Ishikawa (cell line): ENCODE measurements around the gene PIP4K2A.

ENCODE experiments used
- CEBPB ChIP-seq: IDR thresholded peaks from 2 replicates; pipeline ENCODE4 v1.6.1; 2012
- CREB1 ChIP-seq: IDR thresholded peaks from 2 replicates; pipeline ENCODE4 v1.6.1; 2012; ENCODE audit warnings: low read depth
- MAX ChIP-seq: IDR thresholded peaks from 2 replicates; pipeline ENCODE4 v1.6.1; 2012
- NFIC ChIP-seq: IDR thresholded peaks from 2 replicates; pipeline ENCODE4 v1.6.1; 2012
- RAD21 ChIP-seq: IDR thresholded peaks from 2 replicates; pipeline ENCODE4 v1.6.1; 2012; ENCODE audit warnings: low read depth
- YY1 ChIP-seq: IDR thresholded peaks from 2 replicates; pipeline ENCODE4 v1.6.1; 2012; ENCODE audit warnings: low read depth
- TF ChIP-seq, protein P1 (sequence below): IDR thresholded peaks from 2 replicates; pipeline ENCODE4 v1.6.1; 2012; ENCODE audit warnings: low read depth, mild to moderate bottlenecking

DNA sequence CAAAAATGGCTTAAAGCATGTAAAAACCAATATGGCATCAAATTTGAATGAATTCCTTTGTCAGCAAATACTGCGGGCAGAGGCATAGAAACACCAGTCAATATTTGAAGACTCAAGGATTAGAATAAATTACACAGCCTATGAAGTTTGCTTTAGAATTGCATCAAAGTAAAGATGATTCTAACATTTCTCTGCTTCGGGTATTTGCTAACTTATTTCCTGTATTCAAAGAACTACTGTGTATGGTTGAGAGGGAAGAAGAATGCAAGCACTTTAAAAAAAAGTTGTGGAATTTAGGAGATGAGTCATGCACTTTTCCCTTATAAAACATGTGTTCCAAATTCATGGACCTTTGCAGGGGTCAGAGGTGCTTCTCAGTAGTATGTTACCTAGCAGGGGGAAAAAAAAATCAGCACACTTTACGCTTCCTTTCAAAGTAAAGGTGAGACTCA lies 90.1 kb downstream of the PIP4K2A start:
- TF ChIP-seq MAX = no peak
- no peak for TF ChIP-seq YY1
- no peak for TF ChIP-seq CREB1
- no peak for TF ChIP-seq RAD21
- TF ChIP-seq, protein P1, sequence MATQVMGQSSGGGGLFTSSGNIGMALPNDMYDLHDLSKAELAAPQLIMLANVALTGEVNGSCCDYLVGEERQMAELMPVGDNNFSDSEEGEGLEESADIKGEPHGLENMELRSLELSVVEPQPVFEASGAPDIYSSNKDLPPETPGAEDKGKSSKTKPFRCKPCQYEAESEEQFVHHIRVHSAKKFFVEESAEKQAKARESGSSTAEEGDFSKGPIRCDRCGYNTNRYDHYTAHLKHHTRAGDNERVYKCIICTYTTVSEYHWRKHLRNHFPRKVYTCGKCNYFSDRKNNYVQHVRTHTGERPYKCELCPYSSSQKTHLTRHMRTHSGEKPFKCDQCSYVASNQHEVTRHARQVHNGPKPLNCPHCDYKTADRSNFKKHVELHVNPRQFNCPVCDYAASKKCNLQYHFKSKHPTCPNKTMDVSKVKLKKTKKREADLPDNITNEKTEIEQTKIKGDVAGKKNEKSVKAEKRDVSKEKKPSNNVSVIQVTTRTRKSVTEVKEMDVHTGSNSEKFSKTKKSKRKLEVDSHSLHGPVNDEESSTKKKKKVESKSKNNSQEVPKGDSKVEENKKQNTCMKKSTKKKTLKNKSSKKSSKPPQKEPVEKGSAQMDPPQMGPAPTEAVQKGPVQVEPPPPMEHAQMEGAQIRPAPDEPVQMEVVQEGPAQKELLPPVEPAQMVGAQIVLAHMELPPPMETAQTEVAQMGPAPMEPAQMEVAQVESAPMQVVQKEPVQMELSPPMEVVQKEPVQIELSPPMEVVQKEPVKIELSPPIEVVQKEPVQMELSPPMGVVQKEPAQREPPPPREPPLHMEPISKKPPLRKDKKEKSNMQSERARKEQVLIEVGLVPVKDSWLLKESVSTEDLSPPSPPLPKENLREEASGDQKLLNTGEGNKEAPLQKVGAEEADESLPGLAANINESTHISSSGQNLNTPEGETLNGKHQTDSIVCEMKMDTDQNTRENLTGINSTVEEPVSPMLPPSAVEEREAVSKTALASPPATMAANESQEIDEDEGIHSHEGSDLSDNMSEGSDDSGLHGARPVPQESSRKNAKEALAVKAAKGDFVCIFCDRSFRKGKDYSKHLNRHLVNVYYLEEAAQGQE = no peak
- no peak for TF ChIP-seq NFIC
- TF ChIP-seq CEBPB = no peak
